Neural cell (in vitro differentiated cells): ENCODE data around the gene FAM53B. TPM values are rescaled to one million over a fixed set of nuclear protein-coding genes. Genes with fewer than 3 reads are reported as not detected.

Experiments
- H2AFZ ChIP-seq: fragments of 200-600, 300-800 bp; sonication (generic), shearing (Covaris generic); 2 replicates; pipeline ENCODE4 v1.6.0; 2014; ENCODE audit warnings: low read depth, mild to moderate bottlenecking, antibody characterized with exemption, low read length, moderate library complexity
- H3F3A ChIP-seq: fragments of 200-600 bp; shearing (Covaris generic); 2 replicates; pipeline ENCODE4 v1.6.1; 2016; ENCODE audit warnings: mild to moderate bottlenecking, moderate library complexity, mixed read lengths, antibody characterized with exemption, low read length; ENCODE audit not compliant: insufficient read depth, poor library complexity, severe bottlenecking
- H3K27ac ChIP-seq: fragments of 200-600, 300-800 bp; sonication (generic), shearing (Covaris generic); 2 replicates; pipeline ENCODE4 v1.5.1; 2014; ENCODE audit warnings: mild to moderate bottlenecking, low read length, moderate library complexity
- H3K27me3 ChIP-seq: fragments of 300-800, 200-600 bp; sonication (generic), shearing (Covaris generic); 2 replicates; pipeline ENCODE4 v1.6.0; 2014; ENCODE audit warnings: mild to moderate bottlenecking, low read depth, low read length, moderate library complexity; ENCODE audit not compliant: insufficient read depth
- H3K36me3 ChIP-seq: fragments of 300-800, 200-600 bp; sonication (generic), shearing (Covaris generic); 2 replicates; pipeline ENCODE4 v1.5.1; 2014; ENCODE audit warnings: mild to moderate bottlenecking, antibody characterized with exemption, low read length, moderate library complexity; ENCODE audit not compliant: insufficient read depth
- H3K4me2 ChIP-seq: fragments of 300-800, 200-600 bp; sonication (generic), shearing (Covaris generic); 2 replicates; pipeline ENCODE4 v1.6.0; 2014; ENCODE audit warnings: mild to moderate bottlenecking, low read length
- H3K4me3 ChIP-seq: fragments of 300-800, 200-600 bp; sonication (generic), shearing (Covaris generic); 2 replicates; pipeline ENCODE4 v1.5.1; 2014; ENCODE audit warnings: mild to moderate bottlenecking, low read length, moderate library complexity
- H3K79me2 ChIP-seq: fragments of 200-600 bp; shearing (Covaris generic); replicated peaks from 2 replicates; pipeline ENCODE4 v1.6.0; 2014; ENCODE audit warnings: mild to moderate bottlenecking, low read length, moderate library complexity; ENCODE audit not compliant: insufficient read depth
- H3K9ac ChIP-seq: fragments of 300-800, 200-600 bp; sonication (generic), shearing (Covaris generic); 2 replicates; pipeline ENCODE4 v1.6.1; 2016; ENCODE audit warnings: mild to moderate bottlenecking, low read length, mixed read lengths
- H3K9me2 ChIP-seq: fragments of 200-600 bp; shearing (Covaris generic); 2 replicates; pipeline ENCODE4 v1.6.1; 2016; ENCODE audit warnings: mild to moderate bottlenecking, low read length, mixed read lengths; ENCODE audit not compliant: insufficient read depth
- H3K9me3 ChIP-seq: fragments of 200-600, 300-800 bp; sonication (generic), shearing (Covaris generic); 2 replicates; pipeline ENCODE4 v1.6.1; 2016; ENCODE audit warnings: mild to moderate bottlenecking, mixed run types, low read length, moderate library complexity, mixed read lengths
- H4K20me1 ChIP-seq: fragments of 200-600 bp; shearing (Covaris generic); 2 replicates; pipeline ENCODE4 v1.6.1; 2016; ENCODE audit warnings: mild to moderate bottlenecking, mixed run types; ENCODE audit not compliant: insufficient read depth
- EP300 ChIP-seq: fragments of 450-650 bp; conservative IDR thresholded peaks from 2 replicates; pipeline ENCODE4 v1.6.1; 2014; ENCODE audit warnings: antibody characterized with exemption, mild to moderate bottlenecking, moderate library complexity; ENCODE audit not compliant: poor library complexity, severe bottlenecking
- EZH2 ChIP-seq: fragments of 200-600, 300-800 bp; shearing (Covaris generic), sonication (generic); IDR thresholded peaks from 2 replicates; pipeline ENCODE4 v1.6.1; 2014; ENCODE audit warnings: antibody characterized with exemption, low read length, borderline replicate concordance, mild to moderate bottlenecking; ENCODE audit not compliant: insufficient read depth, poor library complexity, severe bottlenecking
- MXI1 ChIP-seq: fragments of 450-650 bp; conservative IDR thresholded peaks from 2 replicates; pipeline ENCODE4 v1.6.1; 2014; ENCODE audit warnings: antibody characterized with exemption, mild to moderate bottlenecking; ENCODE audit not compliant: poor library complexity, severe bottlenecking
- POLR2AphosphoS5 ChIP-seq: IDR thresholded peaks from 2 replicates; pipeline ENCODE4 v1.6.1; 2012
- RAD21 ChIP-seq: fragments of 450-650 bp; conservative IDR thresholded peaks from 2 replicates; pipeline ENCODE4 v1.6.1; 2014; ENCODE audit warnings: antibody characterized with exemption, mild to moderate bottlenecking, moderate library complexity
- SMC3 ChIP-seq: fragments of 450-650 bp; conservative IDR thresholded peaks from 2 replicates; pipeline ENCODE4 v1.6.1; 2014; ENCODE audit warnings: antibody characterized with exemption, mild to moderate bottlenecking, moderate library complexity; ENCODE audit not compliant: poor library complexity
- TAF1 ChIP-seq: IDR thresholded peaks from 2 replicates; pipeline ENCODE4 v1.6.1; 2012; ENCODE audit warnings: low read depth
- polyA plus RNA-seq: library from polyadenylated mRNA; depleted of rRNA; stranded (reverse); fragments of >200 nt; gene quantifications from 2 replicates; pipeline ENCODE4 v1.2.3, GENCODE V29; 2014
- TF ChIP-seq, protein P1 (sequence below): IDR thresholded peaks from 2 replicates; pipeline ENCODE4 v1.6.1; 2012; ENCODE audit warnings: borderline replicate concordance
- TF ChIP-seq, protein P2 (sequence below): fragments of 450-650 bp; IDR thresholded peaks from 2 replicates; pipeline ENCODE4 v1.5.1; 2014; ENCODE audit warnings: antibody characterized with exemption, mild to moderate bottlenecking, moderate library complexity; ENCODE audit not compliant: poor library complexity, severe bottlenecking

Gene FAM53B
- polyA plus RNA-seq, 1 donor from 2014 or later = 21.8 TPM

DNA sequence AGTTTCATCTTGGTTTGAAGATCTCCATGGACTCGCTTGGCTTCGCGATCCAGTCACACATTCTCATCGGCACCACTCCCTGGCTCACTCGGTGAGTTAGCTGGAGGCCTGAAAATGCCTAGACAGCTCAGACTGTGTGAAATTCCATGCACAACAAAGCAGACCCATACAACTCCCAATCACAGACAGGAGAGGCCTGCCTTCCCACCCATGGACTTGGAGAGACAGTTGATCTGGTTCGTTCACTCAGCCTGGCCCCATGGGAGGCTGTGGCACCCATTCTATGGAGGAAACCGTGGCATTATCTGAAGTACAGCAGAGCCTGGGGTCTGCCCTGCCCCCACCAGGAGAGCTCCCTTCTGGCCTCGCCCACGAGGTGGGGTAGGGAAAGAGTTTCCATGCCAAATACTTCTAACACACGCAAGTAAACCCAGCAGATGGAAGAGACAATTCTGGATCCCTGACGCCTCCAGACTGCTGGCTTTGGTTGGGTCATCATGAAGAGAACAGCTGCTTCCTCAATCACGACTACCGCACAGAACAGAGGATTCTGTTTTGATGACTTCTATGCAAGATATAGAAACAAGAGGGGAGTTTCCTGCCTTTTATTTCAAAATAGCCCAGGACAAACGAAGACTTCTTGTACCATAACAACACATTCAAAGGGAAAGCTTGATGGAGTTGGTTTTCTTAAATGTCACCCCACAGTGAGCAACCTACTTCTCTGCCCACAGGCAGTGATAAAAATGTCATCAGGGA lies 15.9 kb downstream of the FAM53B start:
- no peaks in the 10 kb centered on the region for H3K9me2 ChIP-seq
- H3K79me2 ChIP-seq = peaks cover 26% of the 10 kb centered on the region
- no peak overlapping the region for H3K27ac ChIP-seq
- H3K9ac ChIP-seq = no peak overlapping the region
- no peak overlapping the region for H3K4me3 ChIP-seq
- no peaks in the 10 kb centered on the region for H3K9me3 ChIP-seq
- no peaks in the 10 kb centered on the region for H3F3A ChIP-seq
- no peak overlapping the region for H2AFZ ChIP-seq
- no peaks in the 10 kb centered on the region for H3K36me3 ChIP-seq
- TF ChIP-seq RAD21 (no peak), TAF1 (no peak), EZH2 (no peak), MXI1 (no peak), EP300 (no peak), SMC3 (no peak), POLR2AphosphoS5 (no peak)
- TF ChIP-seq, protein P1, sequence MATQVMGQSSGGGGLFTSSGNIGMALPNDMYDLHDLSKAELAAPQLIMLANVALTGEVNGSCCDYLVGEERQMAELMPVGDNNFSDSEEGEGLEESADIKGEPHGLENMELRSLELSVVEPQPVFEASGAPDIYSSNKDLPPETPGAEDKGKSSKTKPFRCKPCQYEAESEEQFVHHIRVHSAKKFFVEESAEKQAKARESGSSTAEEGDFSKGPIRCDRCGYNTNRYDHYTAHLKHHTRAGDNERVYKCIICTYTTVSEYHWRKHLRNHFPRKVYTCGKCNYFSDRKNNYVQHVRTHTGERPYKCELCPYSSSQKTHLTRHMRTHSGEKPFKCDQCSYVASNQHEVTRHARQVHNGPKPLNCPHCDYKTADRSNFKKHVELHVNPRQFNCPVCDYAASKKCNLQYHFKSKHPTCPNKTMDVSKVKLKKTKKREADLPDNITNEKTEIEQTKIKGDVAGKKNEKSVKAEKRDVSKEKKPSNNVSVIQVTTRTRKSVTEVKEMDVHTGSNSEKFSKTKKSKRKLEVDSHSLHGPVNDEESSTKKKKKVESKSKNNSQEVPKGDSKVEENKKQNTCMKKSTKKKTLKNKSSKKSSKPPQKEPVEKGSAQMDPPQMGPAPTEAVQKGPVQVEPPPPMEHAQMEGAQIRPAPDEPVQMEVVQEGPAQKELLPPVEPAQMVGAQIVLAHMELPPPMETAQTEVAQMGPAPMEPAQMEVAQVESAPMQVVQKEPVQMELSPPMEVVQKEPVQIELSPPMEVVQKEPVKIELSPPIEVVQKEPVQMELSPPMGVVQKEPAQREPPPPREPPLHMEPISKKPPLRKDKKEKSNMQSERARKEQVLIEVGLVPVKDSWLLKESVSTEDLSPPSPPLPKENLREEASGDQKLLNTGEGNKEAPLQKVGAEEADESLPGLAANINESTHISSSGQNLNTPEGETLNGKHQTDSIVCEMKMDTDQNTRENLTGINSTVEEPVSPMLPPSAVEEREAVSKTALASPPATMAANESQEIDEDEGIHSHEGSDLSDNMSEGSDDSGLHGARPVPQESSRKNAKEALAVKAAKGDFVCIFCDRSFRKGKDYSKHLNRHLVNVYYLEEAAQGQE = no peak
- TF ChIP-seq, protein P2, sequence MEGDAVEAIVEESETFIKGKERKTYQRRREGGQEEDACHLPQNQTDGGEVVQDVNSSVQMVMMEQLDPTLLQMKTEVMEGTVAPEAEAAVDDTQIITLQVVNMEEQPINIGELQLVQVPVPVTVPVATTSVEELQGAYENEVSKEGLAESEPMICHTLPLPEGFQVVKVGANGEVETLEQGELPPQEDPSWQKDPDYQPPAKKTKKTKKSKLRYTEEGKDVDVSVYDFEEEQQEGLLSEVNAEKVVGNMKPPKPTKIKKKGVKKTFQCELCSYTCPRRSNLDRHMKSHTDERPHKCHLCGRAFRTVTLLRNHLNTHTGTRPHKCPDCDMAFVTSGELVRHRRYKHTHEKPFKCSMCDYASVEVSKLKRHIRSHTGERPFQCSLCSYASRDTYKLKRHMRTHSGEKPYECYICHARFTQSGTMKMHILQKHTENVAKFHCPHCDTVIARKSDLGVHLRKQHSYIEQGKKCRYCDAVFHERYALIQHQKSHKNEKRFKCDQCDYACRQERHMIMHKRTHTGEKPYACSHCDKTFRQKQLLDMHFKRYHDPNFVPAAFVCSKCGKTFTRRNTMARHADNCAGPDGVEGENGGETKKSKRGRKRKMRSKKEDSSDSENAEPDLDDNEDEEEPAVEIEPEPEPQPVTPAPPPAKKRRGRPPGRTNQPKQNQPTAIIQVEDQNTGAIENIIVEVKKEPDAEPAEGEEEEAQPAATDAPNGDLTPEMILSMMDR = no peak
- H3K4me2 ChIP-seq = no peak overlapping the region
- no peaks in the 10 kb centered on the region for H3K27me3 ChIP-seq
- peaks cover 4% of the 10 kb centered on the region for H4K20me1 ChIP-seq

DNA sequence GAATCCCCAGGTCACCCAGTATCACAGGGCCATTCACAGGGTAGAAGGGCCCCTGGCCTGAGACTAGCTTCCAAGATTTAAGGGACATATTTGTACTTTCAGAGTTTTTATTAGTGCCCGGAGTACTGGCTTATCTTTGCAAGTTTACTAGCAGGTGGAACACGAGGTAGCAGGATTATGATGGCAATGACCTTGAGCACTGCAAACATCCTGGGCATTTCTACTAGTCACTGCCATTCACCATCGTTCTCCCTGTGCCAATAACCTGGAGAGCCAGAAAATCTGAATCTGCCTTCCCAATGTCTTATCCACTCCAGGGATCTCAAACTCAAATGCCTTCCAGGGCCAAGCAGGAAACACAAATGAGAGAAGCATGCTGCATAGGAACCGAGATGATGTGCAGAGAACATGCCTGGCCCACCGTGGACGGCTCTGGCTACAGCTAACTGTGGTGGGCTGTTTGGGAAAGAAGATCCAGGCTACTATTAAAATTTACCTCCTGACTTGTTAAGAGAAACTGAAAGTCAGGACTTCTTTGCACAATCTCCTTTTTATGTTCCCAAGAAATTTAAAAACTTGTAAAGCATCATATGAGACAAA lies 16.7 kb downstream of the FAM53B start:
- Histone ChIP-seq H3K9me2 (no peaks in the 10 kb centered on the region), H3K4me3 (no peak overlapping the region), H3K27me3 (no peaks in the 10 kb centered on the region), H3K9me3 (no peaks in the 10 kb centered on the region), H3K4me2 (no peak overlapping the region), H3K9ac (no peak overlapping the region), H2AFZ (no peak overlapping the region), H3K27ac (no peak overlapping the region), H4K20me1 (peaks cover 4% of the 10 kb centered on the region), H3F3A (no peaks in the 10 kb centered on the region), H3K79me2 (peaks cover 26% of the 10 kb centered on the region), H3K36me3 (no peaks in the 10 kb centered on the region)
- TF ChIP-seq EP300 (no peak), TAF1 (no peak), POLR2AphosphoS5 (no peak), MXI1 (no peak), EZH2 (no peak), RAD21 (no peak), SMC3 (no peak)
- TF ChIP-seq, protein P2 = no peak
- TF ChIP-seq, protein P1 = no peak
